Lower lobe of right lung (tissue), 2 donors: Measurements from ENCODE around the gene TRPC6. TPM values are rescaled to one million over a fixed set of nuclear protein-coding genes. Genes with fewer than 3 reads are reported as not detected.
A peak's percentile ranks its signal among the peaks of the same experiment; 100 is the strongest.

Experiments
- ATAC-seq, 2 donors: fragments of 200-7000 bp; cut with Tn5 transposase; one replicate each; pipeline ENCODE4 v1.9.1; 2020 to 2022; ENCODE audit warnings: mild to moderate bottlenecking in 2 of 2, moderate library complexity in 2 of 2
- DNase-seq: peaks from one replicate; pipeline ENCODE4 v3.0.0-alpha.2; 2020
- H3K27ac ChIP-seq: fragments of 200-600 bp; one replicate; pipeline ENCODE4 v1.8.0; 2022
- H3K27me3 ChIP-seq: fragments of 200-600 bp; one replicate; pipeline ENCODE4 v1.8.0; 2022; ENCODE audit warnings: low read depth
- H3K36me3 ChIP-seq: fragments of 200-600 bp; one replicate; pipeline ENCODE4 v1.8.0; 2022; ENCODE audit warnings: mild to moderate bottlenecking
- H3K4me1 ChIP-seq: fragments of 200-600 bp; one replicate; pipeline ENCODE4 v1.8.0; 2022
- H3K4me3 ChIP-seq: fragments of 200-600 bp; one replicate; pipeline ENCODE4 v1.8.0; 2022; ENCODE audit warnings: mild to moderate bottlenecking
- H3K9me3 ChIP-seq: fragments of 200-600 bp; one replicate; pipeline ENCODE4 v1.8.0; 2022
- CTCF ChIP-seq: fragments of 200-600 bp; IDR thresholded peaks from one replicate; pipeline ENCODE4 v1.8.0; 2022; ENCODE audit warnings: antibody characterized with exemption, mild to moderate bottlenecking
- intact Hi-C: fragments of 100-400 bp; cut with DNase I; formaldehyde crosslinking; loops from one replicate; pipeline ENCODE4 v1.11.0; 2022
- total RNA-seq: library from RNA; stranded (reverse); fragmentation: NEBNext Ultra II Directional; extraction: Animal tissue kit (Norgen Biotek cat#: 25700); gene quantifications from one replicate; pipeline ENCODE4 v1.2.1, GENCODE V29; 2021
- donor health status: DM: no; HTN: yes; CAD: no; lungs with severe emphysema.

TRPC6 gene
- total RNA-seq, 1 donor from 2014 or later, result 13.9 TPM

- Histone ChIP-seq H3K36me3 (no peaks in the 10 kb centered on the region), H3K4me3 (no peak overlapping the region), H3K27me3 (no peaks in the 10 kb centered on the region), H3K27ac (no peak overlapping the region), H3K9me3 (no peaks in the 10 kb centered on the region), H3K4me1 (no peaks in the 10 kb centered on the region)
- intact Hi-C loops, result no loop called here
- DNase-seq (no peak), ATAC-seq (no peak)
- TF ChIP-seq CTCF, result no peak
These were observed 101.2 kb downstream of the TRPC6 start for GRCh38 chr11:101482556-101483124.

- DNase-seq (peak; percentile 44), ATAC-seq (peak; percentile 61)
- Histone ChIP-seq H3K9me3 (no peaks in the 10 kb centered on the region), H3K27ac (no peak overlapping the region), H3K27me3 (no peaks in the 10 kb centered on the region), H3K4me3 (no peak overlapping the region), H3K4me1 (no peaks in the 10 kb centered on the region), H3K36me3 (no peaks in the 10 kb centered on the region)
- intact Hi-C loops, result no loop called here
- TF ChIP-seq CTCF, result no peak
These were observed 105.0 kb downstream of the TRPC6 start for GRCh38 chr11:101478587-101479369.

- DNase-seq, result no peak
- no peak overlapping the region for H3K27ac ChIP-seq
- H3K4me1 ChIP-seq, result no peaks in the 10 kb centered on the region
- H3K27me3 ChIP-seq, result no peaks in the 10 kb centered on the region
- intact Hi-C loops, result no loop called here
- H3K36me3 ChIP-seq, result no peaks in the 10 kb centered on the region
- TF ChIP-seq CTCF, result no peak
- no peak overlapping the region for H3K4me3 ChIP-seq
- no peak for ATAC-seq
- no peaks in the 10 kb centered on the region for H3K9me3 ChIP-seq
These were observed 105.9 kb downstream of the TRPC6 start for GRCh38 chr11:101477926-101478325.

GRCh38 chr11:101476191-101476590 lies 107.6 kb downstream of the TRPC6 start:
- Histone ChIP-seq H3K27me3 (no peaks in the 10 kb centered on the region), H3K4me1 (no peaks in the 10 kb centered on the region), H3K27ac (no peak overlapping the region), H3K36me3 (no peaks in the 10 kb centered on the region), H3K9me3 (no peaks in the 10 kb centered on the region), H3K4me3 (no peak overlapping the region)
- ATAC-seq (no peak), DNase-seq (no peak)
- intact Hi-C loops, result no loop called here
- no peak for TF ChIP-seq CTCF

- no peak for TF ChIP-seq CTCF
- H3K36me3 ChIP-seq, result no peaks in the 10 kb centered on the region
- intact Hi-C loops, result no loop called here
These were observed 108.1 kb downstream of the TRPC6 start for GRCh38 chr11:101475699-101476098.

More at GRCh38 chr11:101475699-101476098, 108.1 kb downstream of the TRPC6 start:
- Histone ChIP-seq H3K27me3 (no peaks in the 10 kb centered on the region), H3K27ac (no peak overlapping the region), H3K9me3 (no peaks in the 10 kb centered on the region), H3K4me3 (no peak overlapping the region), H3K4me1 (no peaks in the 10 kb centered on the region)
- DNase-seq (no peak), ATAC-seq (no peak)
